Left lung (tissue), 10 donors: Measurements from ENCODE around the gene MFSD8. TPM values are rescaled to one million over a fixed set of nuclear protein-coding genes. Genes with fewer than 3 reads are reported as not detected.

Experiments
- ATAC-seq: fragments of 200-7000 bp; cut with Tn5 transposase; one replicate; pipeline ENCODE4 v1.9.1; 2020; ENCODE audit warnings: moderate library complexity
- DNase-seq, 4 donors: peaks; one replicate each; pipeline ENCODE4 v3.0.0-alpha.2; 2013 to 2020
- H3K27ac ChIP-seq, 2 donors: fragments of 200-600 bp; sonication (generic) in 1 of 2; one replicate each; pipeline versions ENCODE4 v1.5.0 to v1.8.0; 2020 to 2021
- H3K27me3 ChIP-seq, 2 donors: fragments of 200-600 bp; sonication (generic) in 1 of 2; one replicate each; pipeline versions ENCODE4 v1.5.0 to v1.8.0; 2020 to 2021
- H3K36me3 ChIP-seq, 2 donors: fragments of 200-600 bp; sonication (generic) in 1 of 2; one replicate each; pipeline versions ENCODE4 v1.5.0 to v1.8.0; 2020 to 2021
- H3K4me1 ChIP-seq, 2 donors: fragments of 200-600 bp; one replicate each; pipeline ENCODE4 v1.8.0; 2021
- H3K4me3 ChIP-seq, 2 donors: fragments of 200-600 bp; sonication (generic) in 1 of 2; one replicate each; pipeline versions ENCODE4 v1.5.0 to v1.8.0; 2020 to 2021; ENCODE audit warnings: mild to moderate bottlenecking in 1 of 2
- H3K9me3 ChIP-seq, 2 donors: fragments of 200-600 bp; sonication (generic) in 1 of 2; one replicate each; pipeline versions ENCODE4 v1.5.0 to v1.8.0; 2020 to 2021
- CTCF ChIP-seq, 2 donors: fragments of 200-600 bp; sonication (generic) in 1 of 2; IDR thresholded peaks; one replicate each; pipeline versions ENCODE4 v1.5.0 to v1.8.0; 2021; ENCODE audit warnings: antibody characterized with exemption in 2 of 2
- intact Hi-C, 2 donors: fragments of 100-400 bp; cut with DNase I; formaldehyde crosslinking; loops; one replicate each; pipeline versions ENCODE4 v1.11.2 to v1.14.2; 2022
- polyA plus RNA-seq, 6 donors: library from polyadenylated mRNA; unstranded; fragments of 120-200 nt; gene quantifications; one replicate each; pipeline ENCODE4 v1.2.1, GENCODE V29; 2013; ENCODE audit not compliant: insufficient read length in 6 of 6
- total RNA-seq, 2 donors: library from RNA; stranded (reverse); fragmentation: NEBNext Ultra II Directional; extraction: Animal tissue kit (Norgen Biotek cat#: 25700); gene quantifications; one replicate each; pipeline ENCODE4 v1.2.1, GENCODE V29; 2021
- donor health status: DM: no; HTN: yes; CAD: no.
- donor health status: DM: no; HTN: no; CAD: no.

The MFSD8 gene
- total and polyA plus RNA-seq, 8 donors = 18.3 to 37.2 (median 29.8) TPM

DNA sequence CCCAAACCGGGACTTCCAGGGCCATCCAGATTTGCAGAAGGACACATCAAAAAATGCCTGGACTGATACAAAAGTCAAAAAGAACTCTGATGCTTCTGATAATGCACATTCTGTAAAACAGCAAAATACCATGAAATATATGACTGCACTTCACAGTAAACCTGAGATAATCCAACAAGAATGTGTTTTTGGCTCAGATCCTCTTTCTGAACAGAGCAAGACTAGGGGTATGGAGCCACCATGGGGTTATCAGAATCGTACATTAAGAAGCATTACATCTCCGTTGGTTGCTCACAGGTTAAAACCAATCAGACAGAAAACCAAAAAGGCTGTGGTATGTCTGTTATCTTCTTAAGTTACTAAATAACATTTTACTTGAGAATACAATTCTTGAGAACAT lies 75.1 kb downstream of the MFSD8 start:
- Histone ChIP-seq H3K27me3 (no peaks in the 10 kb centered on the region), H3K27ac (no peak overlapping the region), H3K36me3 (peaks cover 0 to 14% of the 10 kb centered on the region in 2 donors), H3K4me3 (no peak overlapping the region), H3K9me3 (no peaks in the 10 kb centered on the region), H3K4me1 (no peaks in the 10 kb centered on the region)
- DNase-seq = no peak
- ATAC-seq = no peak
- no peak for TF ChIP-seq CTCF (IDR thresholded peaks at IDR 0.05)
- intact Hi-C loops = no loop called here

- no peak for ATAC-seq
- TF ChIP-seq CTCF (IDR thresholded peaks at IDR 0.05) = no peak
- Histone ChIP-seq H3K27ac (no peak overlapping the region), H3K36me3 (peaks cover 0 to 8% of the 10 kb centered on the region in 2 donors), H3K9me3 (no peaks in the 10 kb centered on the region), H3K4me3 (no peak overlapping the region), H3K27me3 (no peaks in the 10 kb centered on the region), H3K4me1 (no peaks in the 10 kb centered on the region)
- no peak for DNase-seq
- intact Hi-C loops = no loop called here
Observed at GRCh38 chr4:127888559-127888958, 76.4 kb downstream of the MFSD8 start.

DNA sequence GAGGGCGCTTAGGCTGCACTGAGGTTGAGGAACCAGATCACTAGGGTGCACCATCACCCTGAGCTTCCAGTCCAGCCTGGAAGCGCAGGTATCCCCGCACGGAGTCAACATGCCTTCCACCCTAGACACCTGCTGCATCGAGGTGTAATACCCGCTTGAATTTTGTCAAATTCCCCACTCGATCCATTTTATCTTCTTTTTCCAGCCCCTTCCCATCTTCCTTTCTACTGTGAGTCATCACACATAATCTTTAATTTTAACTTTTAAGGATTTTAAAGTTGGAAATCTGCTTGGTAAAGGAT lies 83.5 kb downstream of the MFSD8 start:
- no peaks in the 10 kb centered on the region for H3K9me3 ChIP-seq
- peak overlapping the region; percentile 83 to 84 for H3K4me3 ChIP-seq
- DNase-seq (no peak), ATAC-seq (peak; percentile 81)
- peak overlapping the region in 1 of 2 donors; percentile 91 for H3K27ac ChIP-seq
- TF ChIP-seq CTCF (IDR thresholded peaks at IDR 0.05) = no peak
- intact Hi-C loops = no loop called here
- no peaks in the 10 kb centered on the region for H3K27me3 ChIP-seq
- peaks cover 0 to 15% of the 10 kb centered on the region in 2 donors for H3K4me1 ChIP-seq
- peaks cover 0 to 8% of the 10 kb centered on the region in 2 donors for H3K36me3 ChIP-seq

DNA sequence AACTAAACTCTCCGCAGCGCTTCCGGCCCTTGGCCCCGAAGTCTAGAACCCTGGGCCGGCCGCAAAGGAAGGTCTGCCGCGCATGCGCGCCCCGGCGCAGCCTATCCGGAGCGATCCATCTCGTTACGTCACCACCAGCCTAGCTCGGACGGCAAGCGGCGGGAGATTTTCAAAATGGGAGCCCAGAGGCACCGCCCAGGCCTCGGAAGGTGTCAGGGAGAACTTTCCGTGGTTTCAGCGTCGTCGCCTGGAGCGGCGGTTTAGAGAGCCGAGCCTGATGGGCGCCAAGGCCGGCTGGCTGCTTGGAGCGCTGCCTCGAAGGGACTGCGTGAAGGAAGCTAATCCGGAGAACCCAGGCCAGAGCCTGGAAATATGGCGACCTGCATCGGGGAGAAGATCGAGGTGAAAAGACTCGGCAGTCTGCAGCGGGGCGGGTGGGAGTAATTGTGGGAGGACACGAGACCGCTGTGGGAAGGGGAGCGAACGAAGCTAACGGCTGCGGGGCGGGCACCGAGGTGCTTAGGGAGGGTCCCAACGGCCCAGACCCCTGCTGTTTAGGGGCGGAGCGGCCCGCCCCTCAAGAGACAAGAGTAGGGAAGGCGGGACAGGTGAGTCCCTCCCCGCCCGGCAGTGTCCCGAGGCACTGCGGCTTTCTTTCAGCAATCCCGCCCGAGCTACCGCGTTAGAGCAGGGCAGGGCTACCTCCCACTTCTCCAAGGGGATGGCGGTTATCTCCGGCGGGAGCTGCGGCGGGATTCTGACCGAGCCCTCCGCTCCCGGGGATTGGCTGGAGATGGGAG lies 84.0 kb downstream of the MFSD8 start, which contains the start of gene PLK4:
TSS of gene PLK4 (plus strand) at position 131 of the 800 bp plus-strand sequence. CDS start at position 373, 242 bp downstream.
- Histone ChIP-seq H3K27ac (peak within 1 kb of the TSS; percentile 80 to 91), H3K36me3 (peaks cover 0 to 3% of the 10 kb centered on the region in 2 donors), H3K27me3 (no peaks in the 10 kb centered on the region), H3K4me3 (peak within 1 kb of the TSS; percentile 83 to 84), H3K9me3 (no peaks in the 10 kb centered on the region), H3K4me1 (peaks cover 0 to 15% of the 10 kb centered on the region in 2 donors)
- TF ChIP-seq CTCF (IDR thresholded peaks at IDR 0.05) = no peak
- ATAC-seq (peak; percentile 95), DNase-seq (peak; percentile 95 to 99 (median 98))
- intact Hi-C loops = no loop called here

- Histone ChIP-seq H3K27ac (no peak overlapping the region), H3K27me3 (no peaks in the 10 kb centered on the region), H3K36me3 (no peaks in the 10 kb centered on the region), H3K4me1 (peaks cover 3 to 13% of the 10 kb centered on the region in 2 donors), H3K9me3 (no peaks in the 10 kb centered on the region), H3K4me3 (no peak overlapping the region)
- TF ChIP-seq CTCF (IDR thresholded peaks at IDR 0.05) = no peak
- ATAC-seq (no peak), DNase-seq (no peak)
- intact Hi-C loops = no loop called here
Observed at GRCh38 chr4:127875791-127876190, 89.2 kb downstream of the MFSD8 start.
